ENCODE measurements around the gene RPN2.

- TF ChIP-seq CTCF (IDR thresholded peaks at IDR 0.05) (no peak), POLR2A (IDR thresholded peaks at IDR 0.05) (no peak)
These were observed 92.3 kb downstream of the RPN2 start for GRCh38 chr20:37271421-37271768.
